Measurements from ENCODE around the gene TSHZ2.

TSHZ2 gene

DNA sequence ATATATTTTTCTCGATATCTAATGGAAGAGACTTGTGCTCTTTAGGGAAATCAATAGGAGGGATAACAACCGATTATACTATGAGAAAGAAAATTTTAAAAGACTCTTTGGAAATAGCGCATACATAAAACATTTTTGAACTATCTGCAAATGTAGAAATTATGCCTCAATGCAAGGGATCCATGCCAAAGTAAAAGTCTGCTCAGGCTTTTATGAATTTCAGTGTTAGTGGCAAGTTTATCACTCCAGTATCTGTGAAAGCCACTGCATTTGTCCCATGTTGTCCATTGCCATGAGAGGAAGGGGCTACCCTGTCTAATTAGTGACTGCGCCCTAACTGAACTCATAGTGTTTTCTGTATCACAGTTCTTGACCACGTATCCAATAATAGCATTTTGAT lies 81.4 kb downstream of the TSHZ2 start:
- TF ChIP-seq, protein P1, sequence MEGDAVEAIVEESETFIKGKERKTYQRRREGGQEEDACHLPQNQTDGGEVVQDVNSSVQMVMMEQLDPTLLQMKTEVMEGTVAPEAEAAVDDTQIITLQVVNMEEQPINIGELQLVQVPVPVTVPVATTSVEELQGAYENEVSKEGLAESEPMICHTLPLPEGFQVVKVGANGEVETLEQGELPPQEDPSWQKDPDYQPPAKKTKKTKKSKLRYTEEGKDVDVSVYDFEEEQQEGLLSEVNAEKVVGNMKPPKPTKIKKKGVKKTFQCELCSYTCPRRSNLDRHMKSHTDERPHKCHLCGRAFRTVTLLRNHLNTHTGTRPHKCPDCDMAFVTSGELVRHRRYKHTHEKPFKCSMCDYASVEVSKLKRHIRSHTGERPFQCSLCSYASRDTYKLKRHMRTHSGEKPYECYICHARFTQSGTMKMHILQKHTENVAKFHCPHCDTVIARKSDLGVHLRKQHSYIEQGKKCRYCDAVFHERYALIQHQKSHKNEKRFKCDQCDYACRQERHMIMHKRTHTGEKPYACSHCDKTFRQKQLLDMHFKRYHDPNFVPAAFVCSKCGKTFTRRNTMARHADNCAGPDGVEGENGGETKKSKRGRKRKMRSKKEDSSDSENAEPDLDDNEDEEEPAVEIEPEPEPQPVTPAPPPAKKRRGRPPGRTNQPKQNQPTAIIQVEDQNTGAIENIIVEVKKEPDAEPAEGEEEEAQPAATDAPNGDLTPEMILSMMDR (conservative IDR thresholded peaks at IDR 0.05; ENCODE audit: low read length), result no peak
- H3K4me3 ChIP-seq (ENCODE audit: low read length), result no peak overlapping the region
- no peak for DNase-seq (ENCODE audit: low read depth)

DNA sequence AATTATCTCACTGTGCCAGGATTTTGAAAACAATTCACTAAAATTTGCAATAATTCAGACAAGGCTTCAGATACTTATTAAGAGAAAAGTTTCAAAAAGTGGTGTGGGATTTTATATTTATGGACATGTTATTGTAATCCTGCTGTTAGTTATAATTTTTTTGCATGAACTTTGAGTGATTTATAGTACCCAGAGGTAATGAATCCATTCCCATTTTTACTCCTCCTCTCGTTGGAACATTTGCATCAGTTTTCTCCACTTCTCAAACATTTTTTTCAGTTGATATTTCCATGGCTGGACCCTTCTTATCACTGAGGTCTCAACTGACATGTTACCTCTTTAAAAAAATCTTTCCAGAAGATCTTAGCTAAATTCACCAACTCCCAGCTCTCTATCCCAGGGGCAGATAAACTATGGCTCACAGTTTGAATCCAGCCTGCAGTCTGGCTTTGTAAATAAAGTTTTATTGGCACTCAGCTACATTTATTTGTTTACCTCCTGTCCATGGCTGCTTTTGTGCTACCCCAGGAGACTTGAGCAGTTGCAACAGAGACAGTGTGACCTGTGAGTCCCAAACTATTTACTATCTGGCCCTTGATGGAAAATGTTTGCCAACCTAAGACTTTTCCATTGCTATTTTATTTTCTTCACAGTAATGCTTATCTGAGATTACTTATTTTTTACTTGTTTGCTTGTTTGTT lies 83.4 kb downstream of the TSHZ2 start:
- TF ChIP-seq, protein P1 (conservative IDR thresholded peaks at IDR 0.05; ENCODE audit: low read length), result no peak
- H3K4me3 ChIP-seq (ENCODE audit: low read length), result no peak overlapping the region
- DNase-seq (ENCODE audit: low read depth), result no peak

DNA sequence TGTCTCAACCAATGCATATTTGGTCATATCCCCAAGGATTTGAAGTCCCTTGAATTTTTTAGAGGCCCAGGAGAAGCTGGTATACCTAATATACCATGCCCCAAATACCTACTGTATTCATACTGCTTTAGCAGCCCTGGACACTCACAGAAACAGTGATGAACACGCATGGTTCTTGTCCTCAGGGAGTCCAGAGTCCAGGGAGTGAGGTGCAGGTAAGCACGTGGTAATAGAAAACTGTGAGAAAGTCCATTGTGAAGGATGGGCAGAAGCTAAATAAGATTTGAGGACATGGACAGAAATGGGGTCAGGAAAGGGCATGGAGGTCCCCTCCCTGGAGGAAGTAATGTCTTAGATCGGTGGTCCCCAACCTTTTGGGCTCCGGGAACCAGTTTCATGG lies 85.4 kb downstream of the TSHZ2 start:
- no peak for DNase-seq (ENCODE audit: low read depth)
- H3K4me3 ChIP-seq (ENCODE audit: low read length), result no peak overlapping the region
- TF ChIP-seq, protein P1 (conservative IDR thresholded peaks at IDR 0.05; ENCODE audit: low read length), result no peak

DNA sequence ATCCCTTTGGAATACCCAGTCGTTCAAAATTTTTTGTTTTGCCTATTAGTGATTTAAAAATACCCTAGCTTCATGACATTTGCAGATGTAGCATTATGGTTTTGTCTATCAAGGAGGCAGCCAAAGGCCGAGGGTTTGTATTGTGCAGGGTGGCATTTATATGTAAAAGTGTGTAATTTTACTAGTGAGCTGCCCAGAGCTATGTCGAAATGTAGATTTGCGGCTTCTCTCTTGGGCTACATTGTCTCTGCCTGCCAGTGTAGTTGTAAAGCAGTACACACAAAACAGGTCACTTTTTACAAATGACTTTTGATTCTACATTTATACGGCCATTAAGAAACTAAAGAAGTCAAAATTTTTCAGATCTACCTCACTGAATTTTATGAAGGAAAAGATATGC lies 87.7 kb downstream of the TSHZ2 start:
- DNase-seq (ENCODE audit: low read depth), result no peak
- no peak overlapping the region for H3K4me3 ChIP-seq (ENCODE audit: low read length)
- TF ChIP-seq, protein P1 (conservative IDR thresholded peaks at IDR 0.05; ENCODE audit: low read length), result no peak

DNA sequence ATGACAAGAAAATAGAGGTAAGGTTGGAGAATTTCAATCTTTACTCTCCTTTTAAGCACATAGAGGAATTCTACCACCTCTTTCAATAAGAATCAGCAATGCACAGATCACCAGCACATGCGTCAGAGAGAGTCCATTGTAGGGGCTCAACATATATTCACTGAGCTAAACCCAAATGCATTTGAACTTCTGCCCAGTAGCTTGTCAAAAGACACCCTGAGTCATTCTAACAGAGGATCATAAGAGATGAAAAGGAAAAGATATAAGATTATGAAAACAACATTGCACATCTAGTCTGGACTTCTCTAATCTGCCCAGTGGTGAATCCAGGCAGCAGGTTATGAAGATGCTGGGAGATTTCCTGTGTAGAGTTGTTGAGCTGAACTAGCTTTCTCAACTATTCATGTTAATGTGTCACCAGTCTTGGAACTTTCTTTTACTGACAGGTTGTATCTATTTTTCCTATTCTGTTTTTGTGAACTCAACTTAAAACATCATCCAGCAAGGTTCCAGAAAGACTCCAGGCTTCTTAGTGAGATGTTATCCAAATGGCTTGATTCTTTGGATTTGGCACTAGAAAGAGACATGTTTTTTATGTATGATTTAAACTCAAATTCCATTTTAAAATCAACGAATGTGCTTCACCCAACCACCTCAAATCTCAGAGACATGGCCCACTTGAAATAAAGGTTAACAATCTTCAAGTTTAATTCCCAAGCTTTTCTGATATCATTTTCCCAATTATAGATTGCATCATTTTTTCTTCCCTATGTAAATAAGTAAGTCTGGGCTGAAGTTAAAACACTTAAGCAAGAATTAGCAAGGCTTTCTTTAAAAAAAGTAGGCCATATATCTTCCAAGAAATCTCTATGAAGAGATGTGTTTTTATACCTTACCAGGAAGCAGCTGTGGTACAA lies 89.3 kb downstream of the TSHZ2 start:
- TF ChIP-seq, protein P1 (conservative IDR thresholded peaks at IDR 0.05; ENCODE audit: low read length), result no peak
- H3K4me3 ChIP-seq (ENCODE audit: low read length), result no peak overlapping the region
- no peak for DNase-seq (ENCODE audit: low read depth)

DNA sequence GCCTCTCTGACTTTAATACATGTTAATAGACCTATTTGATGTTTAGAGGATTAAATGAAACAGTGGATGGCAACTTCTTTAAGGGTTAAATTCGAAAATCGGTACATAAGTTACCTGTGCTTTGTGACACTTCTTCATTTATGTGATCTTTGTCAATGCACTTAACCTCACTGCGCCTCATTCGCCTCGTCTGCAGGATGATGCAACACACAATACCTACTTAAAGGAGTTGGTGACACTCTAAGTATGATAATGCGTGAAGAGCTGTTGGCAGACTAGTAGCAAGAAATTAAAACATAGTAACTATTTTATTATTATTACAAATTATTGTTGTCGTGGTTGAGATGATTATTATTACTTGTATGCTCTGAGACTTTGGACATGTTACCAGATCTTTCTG lies 92.8 kb downstream of the TSHZ2 start:
- H3K4me3 ChIP-seq (ENCODE audit: low read length), result no peak overlapping the region
- TF ChIP-seq, protein P1 (conservative IDR thresholded peaks at IDR 0.05; ENCODE audit: low read length), result no peak
- no peak for DNase-seq (ENCODE audit: low read depth)
